ENCODE measurements around the gene PRDM16. TPM values are rescaled to one million over a fixed set of nuclear protein-coding genes. Genes with fewer than 3 reads are reported as not detected.

The PRDM16 gene
- total and polyA plus RNA-seq, 2 of the 8 experiments (the other 6 are each of a cell fraction or from before 2014, with no cell fraction given) = 0.39 to 0.43 TPM

DNA sequence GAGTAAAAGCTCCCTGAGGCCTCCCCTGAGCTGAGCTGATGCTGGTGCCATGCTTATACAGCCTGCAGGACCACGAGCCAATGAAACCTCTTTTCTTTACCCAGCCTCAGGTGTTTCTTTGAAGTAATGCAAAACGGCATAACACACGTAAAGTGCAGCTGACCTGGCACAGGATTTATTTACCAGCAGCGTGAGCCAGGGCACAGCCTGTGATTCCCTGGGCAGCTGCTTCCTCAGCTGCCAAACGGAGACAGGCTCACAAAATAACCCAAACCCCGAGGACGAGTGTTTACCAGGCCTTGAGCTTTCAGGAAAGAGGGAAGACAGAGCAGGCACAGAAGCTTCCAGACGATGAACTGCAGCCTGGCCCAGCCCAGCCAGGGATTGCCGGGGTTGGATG, 264.9 kb downstream of the PRDM16 start:
- Histone ChIP-seq H2BK120ac (replicated peaks; ENCODE audit: low read depth, low read length) (no peak overlapping the region), H3K27ac (ENCODE audit: low read depth, low read length) (no peak overlapping the region), H3K79me2 (ENCODE audit: control insufficient read depth in 1 of 2, insufficient read depth in 2 of 2, low read length in 2 of 2) (peaks cover 0 to 4% of the 10 kb centered on the region in 2 experiments; a peak in 1 of 4 replicates), H3K23ac (ENCODE audit: insufficient read length) (no peak overlapping the region), H3K18ac (ENCODE audit: extremely low read depth, low read length) (no peak overlapping the region), H3K56ac (replicated peaks; ENCODE audit: insufficient read length, low read depth, low read length) (no peak overlapping the region), H3K36me3 (ENCODE audit: control insufficient read depth in 2 of 4, insufficient read depth in 4 of 4, low read length in 3 of 4) (no peaks in the 10 kb centered on the region; a peak in 1 of 8 replicates), H2AK5ac (ENCODE audit: low read depth, low read length) (no peak overlapping the region), H4K20me1 (replicated peaks in 1 of 2; ENCODE audit: control insufficient read depth in 1 of 2, insufficient read depth in 2 of 2, low read length in 2 of 2) (no peaks in the 10 kb centered on the region), H3K4me3 (ENCODE audit: extremely low read depth in 1 of 4, insufficient read depth in 2 of 4, low read depth in 3 of 4, low read length in 4 of 4) (no peak overlapping the region), H2BK12ac (ENCODE audit: low read depth, low read length) (no peak overlapping the region), H2AFZ (ENCODE audit: low read length) (no peak overlapping the region), H3K27me3 (replicated peaks in 1 of 4; ENCODE audit: control insufficient read depth in 3 of 4, extremely low read depth in 1 of 4, insufficient read depth in 3 of 4, low read length in 3 of 4) (no peaks in the 10 kb centered on the region), H3K79me1 (ENCODE audit: low read depth, low read length) (no peaks in the 10 kb centered on the region), H4K5ac (ENCODE audit: insufficient read length, low read depth, low read length) (no peak overlapping the region), H3K23me2 (ENCODE audit: low read depth, low read length) (no peaks in the 10 kb centered on the region), H3K4me1 (replicated peaks in 1 of 4; ENCODE audit: control insufficient read depth in 3 of 4, insufficient read depth in 4 of 4, low read length in 3 of 4) (no peaks in the 10 kb centered on the region; a peak in 1 of 7 replicates), H2BK15ac (ENCODE audit: low read length) (no peak overlapping the region), H3K9ac (replicated peaks in 1 of 4; ENCODE audit: extremely low read depth in 1 of 4, low read depth in 3 of 4, low read length in 3 of 4) (no peak overlapping the region), H3K4ac (replicated peaks; ENCODE audit: insufficient read length, low read depth, low read length) (no peak overlapping the region), H3K4me2 (ENCODE audit: insufficient read depth in 1 of 2, low read depth in 2 of 2, low read length in 2 of 2) (no peak overlapping the region), H4K8ac (ENCODE audit: extremely low read depth, insufficient read depth, low read length) (no peak overlapping the region), H3K9me3 (ENCODE audit: insufficient read depth in 2 of 2, low read depth in 1 of 2, low read length in 1 of 2) (peaks cover 9 to 11% of the 10 kb centered on the region in 2 experiments; a peak in 3 of 4 replicates), H2BK5ac (ENCODE audit: low read depth, low read length) (no peak overlapping the region), H3K14ac (ENCODE audit: insufficient read length) (no peak overlapping the region), H4K91ac (replicated peaks; ENCODE audit: insufficient read length, low read length) (no peak overlapping the region), H2BK20ac (ENCODE audit: low read length) (no peak overlapping the region)
- 93% methylated on average over 9 of the region's 9 CpGs; no CpG with 5 or more reads in 1 of the 2 experiments for WGBS, 2 experiments (ENCODE audit: extremely low coverage in 1 of 2, insufficient coverage in 1 of 2, insufficient read length in 1 of 2, insufficient replicate concordance in 2 of 2, low coverage in 1 of 2, low lambda C conversion rate in 2 of 2, missing lambda C conversion rate in 1 of 2)
- FAIRE-seq (no peak), DNase-seq (ENCODE audit: low read depth in 1 of 2, low spot score in 2 of 2) (no peak)
- TF ChIP-seq NRF1 (IDR thresholded peaks at IDR 0.05; ENCODE audit: low read depth, low read length) (no peak), JUN (IDR thresholded peaks at IDR 0.05; ENCODE audit: low read depth, low read length) (no peak), POLR2AphosphoS5 (IDR thresholded peaks at IDR 0.05; ENCODE audit: low read depth, low read length) (no peak), EGR1 (IDR thresholded peaks at IDR 0.05; ENCODE audit: borderline replicate concordance, low read depth, low read length) (no peak), CBX8 (IDR thresholded peaks at IDR 0.05; ENCODE audit: borderline replicate concordance, low read depth, low read length) (no peak), CTBP2 (IDR thresholded peaks at IDR 0.05; ENCODE audit: borderline replicate concordance, insufficient read depth, insufficient read length, low read length) (no peak), KDM1A (IDR thresholded peaks at IDR 0.05; ENCODE audit: borderline replicate concordance, low read length) (no peak), CHD1 (IDR thresholded peaks at IDR 0.05; ENCODE audit: low read depth, low read length) (no peak)
- TF ChIP-seq, protein P1, sequence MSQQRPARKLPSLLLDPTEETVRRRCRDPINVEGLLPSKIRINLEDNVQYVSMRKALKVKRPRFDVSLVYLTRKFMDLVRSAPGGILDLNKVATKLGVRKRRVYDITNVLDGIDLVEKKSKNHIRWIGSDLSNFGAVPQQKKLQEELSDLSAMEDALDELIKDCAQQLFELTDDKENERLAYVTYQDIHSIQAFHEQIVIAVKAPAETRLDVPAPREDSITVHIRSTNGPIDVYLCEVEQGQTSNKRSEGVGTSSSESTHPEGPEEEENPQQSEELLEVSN (IDR thresholded peaks at IDR 0.05) = no peak
- ChIA-PET POLR2A (ENCODE audit: partially characterized antibody) (no interaction called here), CTCF (ENCODE audit: partially characterized antibody) (interaction anchor here (0.8 to 1.4 kb wide), 6 partner anchors 11 to 547 kb away, joined by 3 to 4 read pairs (median 3); no protein-coding TSS in a partner anchor)

Measured in H1 (cell line).